NCI-H82 treated with DMSO at 0.1 percent for 48 hours (cell line): ENCODE data around the gene MAP3K14.

ENCODE experiments used
- DNase-seq: peaks from one replicate; lab custom pipeline; 2025; ENCODE audit not compliant: unreplicated experiment; lab: John Stamatoyannopoulos, UW

MAP3K14 gene

GRCh38 chr17:45225051-45225700 lies 91.6 kb downstream of the MAP3K14 start:
- no peak for DNase-seq

GRCh38 chr17:45224671-45225050 lies 92.2 kb downstream of the MAP3K14 start:
- DNase-seq: no peak

- DNase-seq: peak; percentile 24
Measured at GRCh38 chr17:45223539-45224528, 93.0 kb downstream of the MAP3K14 start.

GRCh38 chr17:45222996-45223538 lies 93.8 kb downstream of the MAP3K14 start:
- no peak for DNase-seq

GRCh38 chr17:45222289-45222995 lies 94.4 kb downstream of the MAP3K14 start:
- no peak for DNase-seq

GRCh38 chr17:45222014-45222288 lies 94.9 kb downstream of the MAP3K14 start:
- DNase-seq: no peak

GRCh38 chr17:45221081-45222013 lies 95.5 kb downstream of the MAP3K14 start, which contains the start of gene FMNL1:
FMNL1 (plus strand) TSS chr17:45221885; CDS start chr17:45222125, 240 bp downstream.
- no peak for DNase-seq

GRCh38 chr17:45220079-45220478 lies 96.7 kb downstream of the MAP3K14 start:
- DNase-seq: no peak

GRCh38 chr17:45218895-45219661 lies 97.7 kb downstream of the MAP3K14 start:
- DNase-seq: peak; percentile 88
